Stimulated activated CD8-positive, alpha-beta memory T cell treated with anti-CD3 and anti-CD28 coated beads, Interleukin-7, amount 100 ng/mL, for 1 hour (primary cell): ENCODE measurements around the gene WIPI1.
"Not testable (repeated sequence)": the region's sequence is repeated elsewhere in the genome, so short reads cannot be mapped to it uniquely, and the experiment has no call there.

Experiments used
- DNase-seq, 2 donors: peaks; one replicate each; pipeline ENCODE4 v3.0.0-alpha.2; 2020; ENCODE audit warnings: low read depth in 2 of 2

WIPI1 gene

GRCh38 chr17:68385490-68386215 is 71.6 kb downstream of the WIPI1 start:
- DNase-seq = no peak

- DNase-seq = no peak
Measured at GRCh38 chr17:68384941-68385340, 72.4 kb downstream of the WIPI1 start.

DNA sequence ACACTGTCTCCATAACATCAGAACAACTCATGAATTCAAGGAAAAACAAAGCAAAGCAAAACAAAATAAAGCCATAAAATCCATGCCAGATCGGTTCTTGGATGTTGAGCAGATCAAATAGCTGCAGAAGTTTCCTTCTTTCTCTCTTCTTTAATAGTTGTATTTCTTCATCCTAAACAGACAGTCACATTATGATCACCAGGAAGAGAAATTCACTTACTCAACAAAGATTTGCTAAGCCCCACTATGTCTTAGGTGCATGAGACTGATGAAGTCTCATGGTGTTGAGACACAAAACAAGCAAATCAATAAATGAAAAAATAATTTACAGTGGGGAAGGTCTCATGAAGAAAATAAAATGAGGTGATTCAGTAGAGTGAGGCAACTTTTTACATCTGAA is 72.8 kb downstream of the WIPI1 start:
- DNase-seq = no peak

GRCh38 chr17:68383443-68384321 is 73.6 kb downstream of the WIPI1 start:
- no peak for DNase-seq

GRCh38 chr17:68383120-68383442 is 74.2 kb downstream of the WIPI1 start:
- DNase-seq = no peak

DNA sequence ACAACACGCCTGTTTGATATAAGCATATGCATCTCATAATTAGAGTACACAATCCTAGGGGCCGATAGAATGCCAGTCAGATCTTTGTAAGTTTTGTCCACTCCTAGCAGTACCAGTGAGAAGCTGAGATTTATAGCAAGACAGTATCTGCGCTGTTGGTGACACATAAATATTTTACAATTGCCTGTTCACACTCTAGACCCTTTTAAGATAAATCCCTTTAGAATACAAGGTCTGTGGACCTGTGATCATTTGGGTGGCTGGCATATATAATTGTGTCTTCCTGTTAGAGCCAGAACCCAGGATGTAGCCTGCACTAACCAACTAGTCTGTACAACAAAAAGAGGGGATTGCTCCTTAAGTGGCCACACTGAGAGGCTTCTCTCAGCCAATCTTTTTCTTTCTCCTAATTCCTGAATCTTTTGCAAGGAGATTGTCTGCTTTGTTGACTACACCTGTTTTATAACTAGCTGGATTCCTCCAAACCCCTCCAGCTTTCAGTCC is 74.7 kb downstream of the WIPI1 start:
- DNase-seq = no peak

- DNase-seq = no peak
Measured at GRCh38 chr17:68381076-68381900, 76.0 kb downstream of the WIPI1 start.

DNA sequence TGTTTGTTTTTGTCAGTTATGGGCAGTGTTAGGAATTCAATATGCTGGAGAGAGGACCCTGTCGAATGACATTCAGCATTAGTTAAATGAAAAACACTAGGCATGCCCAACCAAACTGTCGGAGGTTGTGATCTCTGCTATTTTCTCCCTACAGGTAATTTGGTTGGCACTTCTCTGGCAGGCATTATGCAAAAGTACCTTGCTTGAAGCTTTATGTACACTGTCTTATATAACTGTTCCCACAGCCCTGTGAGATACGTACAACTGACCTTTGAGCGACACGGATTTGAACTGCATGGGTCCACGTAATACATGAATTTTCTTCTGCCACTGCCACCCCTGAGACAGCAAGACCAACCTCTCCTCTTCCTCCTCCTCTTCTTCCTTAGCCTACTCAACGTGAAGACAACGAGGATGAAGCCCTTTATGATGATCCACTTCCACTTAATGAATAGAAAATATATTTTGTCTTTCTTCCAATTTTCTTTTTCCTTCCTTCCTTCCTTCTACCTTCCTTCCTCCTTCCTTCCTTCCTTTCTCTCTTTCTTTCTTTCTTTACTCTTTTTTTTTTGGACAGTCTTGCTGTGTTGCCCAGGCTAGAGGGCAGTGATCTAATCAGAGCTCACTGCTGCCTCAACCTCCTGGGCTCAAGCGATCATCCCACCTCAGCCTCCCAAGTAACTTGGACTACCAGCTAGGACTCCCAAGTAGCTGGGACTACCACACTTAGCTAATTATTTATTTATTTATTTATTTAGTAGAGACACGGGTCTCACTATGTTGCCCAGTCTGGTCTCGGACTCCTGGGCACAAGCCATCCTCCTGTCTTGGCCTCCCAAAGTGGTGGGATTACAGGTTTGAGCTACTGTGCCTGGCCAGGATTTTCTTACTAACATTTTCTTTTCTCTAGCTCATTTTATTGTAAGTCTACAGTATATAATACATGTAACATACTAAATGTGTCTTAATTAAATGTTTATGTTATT is 77.3 kb downstream of the WIPI1 start:
- DNase-seq = no peak

DNA sequence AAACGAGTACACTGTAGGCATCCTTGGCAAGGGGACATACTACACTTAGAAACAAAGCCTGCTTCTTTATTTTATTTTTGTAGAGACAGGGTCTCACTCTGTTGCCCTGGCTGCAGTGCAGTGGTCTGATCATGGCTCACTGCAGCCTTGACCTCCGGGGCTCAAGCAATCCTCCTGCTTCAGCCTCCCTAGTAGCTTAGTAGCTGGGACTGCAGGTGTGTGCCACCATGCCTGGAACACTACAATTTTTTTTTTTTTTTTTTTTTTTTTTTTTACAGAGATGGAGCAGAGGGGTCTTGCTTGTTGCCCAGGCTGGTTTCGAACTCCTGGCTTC is 78.2 kb downstream of the WIPI1 start:
- no peak for DNase-seq

DNA sequence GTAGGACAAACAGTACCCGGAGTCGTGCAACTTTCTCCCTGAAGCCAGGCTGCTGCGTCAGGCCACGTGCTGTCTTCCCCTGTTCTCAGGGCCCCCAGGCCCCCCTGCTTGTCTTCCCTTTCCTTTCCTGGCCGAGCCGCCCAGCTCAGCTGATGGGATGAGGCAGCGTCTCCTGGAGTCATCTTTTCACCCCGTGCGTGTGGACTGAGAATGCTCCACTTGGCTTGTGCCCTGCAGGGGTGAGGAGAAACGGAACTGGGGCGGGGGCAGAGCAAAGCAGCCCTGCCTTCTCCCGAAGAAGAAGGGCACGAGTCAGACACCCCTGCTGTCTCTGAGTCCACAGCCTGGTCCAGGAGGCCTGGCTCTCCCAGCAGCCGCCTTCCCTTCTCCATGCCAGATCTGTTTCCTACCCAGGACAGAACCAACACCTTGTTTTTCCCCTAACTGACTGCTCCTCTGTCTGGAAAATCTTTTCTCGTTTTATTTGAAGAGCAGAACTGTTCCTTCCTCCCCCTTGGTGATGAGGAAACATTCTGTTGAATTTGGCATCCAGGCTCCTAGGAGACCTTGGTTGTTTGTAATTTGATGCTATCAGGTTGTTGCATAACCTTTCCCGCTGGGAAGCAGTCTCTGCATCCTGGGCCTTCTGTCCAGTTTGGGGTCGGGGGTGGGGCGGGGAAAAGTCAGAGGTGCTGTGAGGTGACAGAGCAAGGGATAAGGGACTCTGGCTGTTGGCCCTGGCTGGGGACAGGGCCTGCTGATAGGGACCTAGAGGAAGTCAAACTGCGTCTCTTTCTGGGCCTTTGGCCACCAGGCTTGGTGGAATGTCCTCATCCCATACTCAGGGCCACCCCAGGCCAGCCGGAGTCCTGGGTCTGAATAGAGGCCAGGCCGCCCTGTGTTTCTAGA is 78.8 kb downstream of the WIPI1 start:
- no peak for DNase-seq

GRCh38 chr17:68377771-68378267 is 79.5 kb downstream of the WIPI1 start:
- DNase-seq = no peak

GRCh38 chr17:68376178-68376577 is 81.1 kb downstream of the WIPI1 start:
- not testable (repeated sequence) for DNase-seq

DNA sequence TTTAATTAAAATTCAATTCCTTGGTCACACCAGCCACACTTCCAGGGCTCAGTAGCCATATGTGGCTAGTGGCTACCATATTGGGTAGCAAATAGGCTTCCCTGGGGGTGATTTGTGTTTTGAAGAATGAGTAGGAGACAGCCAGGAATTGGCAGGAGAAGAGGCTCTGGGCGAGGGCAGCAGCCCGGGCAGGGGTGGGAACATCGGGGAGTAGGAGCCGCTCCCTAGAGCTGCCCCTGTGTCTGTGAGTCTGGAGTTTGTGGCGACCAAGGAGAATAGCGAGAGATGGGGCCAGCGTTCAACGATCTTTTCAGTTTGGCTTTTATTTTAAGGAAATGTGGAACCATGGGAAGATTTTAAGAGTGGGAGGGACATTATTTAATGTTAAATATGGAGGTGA is 81.7 kb downstream of the WIPI1 start:
- DNase-seq = no peak
